GM12874 (cell line): Measurements from ENCODE around the gene CLDN19.

Experiments
- TF ChIP-seq, protein P1 (sequence below): IDR thresholded peaks from 2 replicates; pipeline ENCODE4 v1.5.1; 2011; ENCODE audit warnings: low read depth, mild to moderate bottlenecking, control low read depth, low read length, moderate library complexity; ENCODE audit not compliant: insufficient read depth

The CLDN19 gene

DNA sequence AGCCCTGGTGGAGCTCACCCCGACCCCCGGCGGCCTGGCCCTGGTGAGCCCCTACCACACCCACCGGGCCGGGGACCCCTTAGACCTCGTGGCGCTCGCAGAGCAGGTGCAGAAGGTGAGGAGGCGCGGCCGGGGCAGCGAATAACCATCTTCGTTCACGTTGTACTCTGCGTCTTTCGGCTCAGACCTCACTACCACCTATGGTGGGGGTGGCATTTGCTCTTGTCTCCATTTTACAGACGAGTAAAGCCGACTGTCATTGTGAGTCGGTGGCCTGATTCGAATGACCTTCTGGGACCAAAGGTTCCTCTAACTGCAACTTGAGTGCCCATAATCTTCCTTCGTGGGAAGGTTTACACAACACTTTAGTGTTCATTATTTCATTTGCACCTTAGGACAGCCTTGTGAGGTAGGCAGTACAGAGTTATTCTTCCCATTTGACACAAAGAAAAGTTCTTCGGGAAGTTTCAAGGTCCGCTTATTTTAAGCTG lies 27.5 kb upstream of the CLDN19 start:
- TF ChIP-seq, protein P1, sequence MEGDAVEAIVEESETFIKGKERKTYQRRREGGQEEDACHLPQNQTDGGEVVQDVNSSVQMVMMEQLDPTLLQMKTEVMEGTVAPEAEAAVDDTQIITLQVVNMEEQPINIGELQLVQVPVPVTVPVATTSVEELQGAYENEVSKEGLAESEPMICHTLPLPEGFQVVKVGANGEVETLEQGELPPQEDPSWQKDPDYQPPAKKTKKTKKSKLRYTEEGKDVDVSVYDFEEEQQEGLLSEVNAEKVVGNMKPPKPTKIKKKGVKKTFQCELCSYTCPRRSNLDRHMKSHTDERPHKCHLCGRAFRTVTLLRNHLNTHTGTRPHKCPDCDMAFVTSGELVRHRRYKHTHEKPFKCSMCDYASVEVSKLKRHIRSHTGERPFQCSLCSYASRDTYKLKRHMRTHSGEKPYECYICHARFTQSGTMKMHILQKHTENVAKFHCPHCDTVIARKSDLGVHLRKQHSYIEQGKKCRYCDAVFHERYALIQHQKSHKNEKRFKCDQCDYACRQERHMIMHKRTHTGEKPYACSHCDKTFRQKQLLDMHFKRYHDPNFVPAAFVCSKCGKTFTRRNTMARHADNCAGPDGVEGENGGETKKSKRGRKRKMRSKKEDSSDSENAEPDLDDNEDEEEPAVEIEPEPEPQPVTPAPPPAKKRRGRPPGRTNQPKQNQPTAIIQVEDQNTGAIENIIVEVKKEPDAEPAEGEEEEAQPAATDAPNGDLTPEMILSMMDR: no peak

DNA sequence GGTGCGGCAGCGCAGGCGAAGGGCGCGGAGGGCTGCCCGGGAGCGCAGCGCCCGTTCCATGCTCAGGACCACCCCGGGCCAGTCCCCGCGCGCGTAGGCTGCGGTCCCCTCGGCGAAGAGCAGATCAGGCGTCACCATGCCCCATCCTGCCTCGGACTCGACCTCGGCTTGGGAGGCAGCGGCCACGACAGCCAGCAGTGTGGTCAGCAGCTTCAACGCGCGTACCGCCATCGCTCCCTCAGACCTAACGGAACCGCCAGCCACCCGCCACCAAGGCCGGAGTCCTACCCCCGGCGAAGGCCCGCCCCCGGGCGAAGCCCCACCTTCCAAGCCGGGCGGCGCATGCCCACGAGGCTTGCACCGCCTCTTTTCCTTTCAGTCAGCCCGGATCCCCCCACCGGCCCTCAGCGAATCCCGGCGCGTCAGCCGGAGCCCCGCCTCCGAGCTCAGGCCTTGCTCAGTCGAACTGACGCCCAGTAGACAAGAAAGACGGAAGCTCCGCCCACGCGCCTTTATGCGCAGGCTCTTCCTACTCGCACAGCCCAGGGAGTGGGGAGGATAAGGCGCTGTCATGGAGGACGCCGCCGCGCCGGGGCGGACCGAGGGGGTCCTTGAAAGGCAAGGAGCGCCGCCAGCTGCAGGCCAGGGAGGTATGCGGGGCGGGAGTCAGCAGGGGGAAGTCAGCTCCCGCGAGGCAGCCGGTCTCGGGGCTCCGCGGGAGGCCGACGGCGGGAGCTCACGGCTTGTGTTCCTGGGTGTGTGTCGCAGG lies 26.9 kb upstream of the CLDN19 start, which contains the start of the genes C1orf50 and P3H1:
Gene C1orf50 (plus strand): TSS at position 509 of the 769 bp plus-strand sequence. CDS start 63 bp downstream, at position 572.
Gene P3H1 (minus strand): TSS at position 288 of the 769 bp plus-strand sequence. CDS start 57 bp downstream, at position 231.
- TF ChIP-seq, protein P1: no peak

DNA sequence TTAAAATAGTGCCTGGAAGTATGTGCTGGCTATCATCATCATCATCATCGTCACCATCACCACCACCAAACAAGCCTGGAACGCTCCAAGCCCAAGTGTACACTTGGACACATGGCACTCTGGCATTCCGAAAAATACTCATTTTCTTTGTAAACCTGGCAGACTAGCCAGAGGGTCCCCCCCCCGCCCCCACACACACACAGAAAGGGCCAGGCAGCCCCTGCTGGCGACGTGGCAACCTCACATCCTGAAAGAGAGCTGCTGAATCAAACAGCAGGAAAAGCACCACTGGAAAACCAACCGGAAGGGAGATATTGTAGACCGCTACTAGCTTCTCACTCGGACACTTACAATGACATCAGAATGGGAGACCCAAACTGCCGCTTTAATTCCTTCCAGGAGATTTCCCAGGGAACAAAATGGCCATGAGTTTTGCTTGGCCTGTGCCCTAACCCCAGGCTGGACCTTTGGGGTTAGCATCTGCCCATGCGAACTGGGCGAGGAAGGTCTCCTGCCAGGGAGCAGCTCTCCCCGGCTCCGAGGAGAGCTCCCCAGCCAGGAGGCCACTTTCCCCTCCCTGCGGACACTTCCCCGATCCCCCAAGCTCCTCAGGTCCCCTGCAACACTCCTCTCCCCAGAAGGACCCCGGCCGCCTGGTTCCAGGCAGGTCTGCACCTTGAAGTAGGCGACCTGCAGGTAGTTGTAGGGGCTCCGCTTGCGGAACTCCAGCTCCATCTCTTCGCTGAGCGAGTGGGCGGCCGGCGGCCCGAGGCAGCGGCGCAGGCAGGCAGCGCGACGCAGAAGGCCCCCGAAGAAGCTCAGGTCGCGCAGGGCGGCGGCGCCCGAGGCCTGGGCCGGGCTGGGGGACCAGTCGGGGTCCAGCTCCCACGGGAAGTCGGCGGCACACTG lies 26.1 kb upstream of the CLDN19 start:
- TF ChIP-seq, protein P1: peak; percentile 45; the same call in 1 of the 2 replicates

DNA sequence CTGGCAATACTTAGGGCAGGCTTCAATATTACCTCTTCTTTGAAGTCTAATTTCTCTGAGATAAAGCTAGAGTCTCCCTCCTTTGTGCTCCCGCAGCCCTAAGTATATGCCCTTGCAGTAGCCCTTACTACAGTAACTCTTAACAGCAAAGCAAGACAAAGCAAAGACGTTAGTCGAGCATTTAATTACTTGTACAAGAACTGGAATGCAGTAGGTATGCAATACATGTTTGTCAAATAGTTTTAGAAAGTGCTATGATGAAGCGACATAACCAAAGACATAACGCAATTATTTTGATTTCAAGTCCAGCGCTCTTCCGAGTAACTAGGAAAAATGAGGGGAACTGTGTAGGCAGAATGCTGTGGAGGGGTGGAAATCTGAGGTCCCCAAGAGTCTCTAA lies 25.2 kb upstream of the CLDN19 start:
- TF ChIP-seq, protein P1: no peak

DNA sequence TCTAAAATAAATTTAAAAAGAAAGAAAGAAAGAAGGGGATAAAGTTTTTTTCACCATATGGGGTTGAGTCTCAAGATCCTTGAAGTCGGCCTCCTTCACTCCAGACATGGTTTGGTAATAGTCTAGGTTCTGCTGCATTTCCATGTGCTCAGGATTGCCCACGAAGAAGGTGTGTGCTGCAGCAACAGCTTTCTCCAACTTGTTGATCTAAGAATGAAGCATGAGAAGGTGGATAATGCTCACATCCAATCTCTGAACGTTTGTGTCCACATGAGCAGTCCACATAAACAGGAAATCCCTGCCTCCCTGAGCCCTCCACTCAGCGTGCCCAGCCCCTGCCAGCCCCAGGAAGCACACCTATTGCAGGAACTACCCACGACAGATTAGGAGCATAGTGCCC lies 22.2 kb upstream of the CLDN19 start:
- TF ChIP-seq, protein P1: no peak

DNA sequence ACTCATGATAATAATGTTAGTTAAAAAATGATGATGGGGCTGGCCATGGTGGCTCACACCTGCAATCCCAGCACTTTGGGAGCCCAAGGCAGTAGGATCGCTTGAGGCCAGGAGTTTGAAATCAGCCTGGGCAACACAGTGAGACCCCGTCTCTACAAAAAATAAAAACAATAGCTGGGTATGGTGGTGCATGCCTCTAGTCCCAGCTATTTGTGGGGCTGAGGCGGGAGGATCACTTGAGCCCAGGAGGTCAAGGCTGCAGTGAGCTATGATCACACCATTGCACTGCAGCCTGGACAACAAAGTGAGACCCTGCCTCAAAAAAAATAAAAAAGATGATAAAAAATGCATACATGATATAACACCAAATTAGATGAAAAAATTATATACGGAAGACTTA lies 21.5 kb upstream of the CLDN19 start:
- TF ChIP-seq, protein P1: no peak

DNA sequence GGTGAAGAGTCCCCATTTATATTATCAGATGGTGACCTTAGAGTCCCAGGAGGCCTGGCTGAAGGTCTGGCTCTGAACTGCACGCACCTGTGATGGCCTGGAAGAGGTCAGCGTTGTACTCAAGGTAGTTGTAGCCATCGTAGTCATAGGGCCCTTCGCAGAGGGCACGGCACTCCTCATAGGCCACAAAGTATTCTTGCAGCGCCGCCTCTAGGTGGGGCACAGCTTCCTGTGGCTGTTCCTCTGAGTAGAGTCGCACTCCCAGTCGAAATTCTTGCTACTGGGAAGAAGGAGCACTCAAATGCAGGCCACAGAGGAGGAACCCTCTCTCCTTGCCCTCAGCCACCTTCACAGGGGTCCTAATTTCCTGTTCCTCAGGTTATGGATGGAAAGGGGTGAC lies 19.1 kb upstream of the CLDN19 start:
- TF ChIP-seq, protein P1: no peak
